Left renal cortex interstitium (tissue), 4 donors: ENCODE measurements around the gene BCL2L15. TPM values are rescaled to one million over a fixed set of nuclear protein-coding genes. Genes with fewer than 3 reads are reported as not detected.
A peak's percentile ranks its signal among the peaks of the same experiment; 100 is the strongest.

ENCODE experiments used
- DNase-seq, 4 donors: peaks; one replicate each; pipeline ENCODE4 v3.0.0-alpha.2; 2013; ENCODE audit warnings: low read depth in 4 of 4, low spot score in 2 of 4, missing footprints in 1 of 4
- polyA plus RNA-seq, 4 donors: library from polyadenylated mRNA; unstranded; fragments of 120-200 nt; gene quantifications; one replicate each; pipeline ENCODE4 v1.2.1, GENCODE V29; 2013; ENCODE audit not compliant: insufficient read length in 4 of 4

BCL2L15 gene
- polyA plus RNA-seq, 4 donors = 0.65 to 1.6 (median 0.75) TPM

GRCh38 chr1:113835686-113836290 is 51.6 kb downstream of the BCL2L15 start:
- DNase-seq = peak in 2 of 4 donors; percentile 21 to 52

GRCh38 chr1:113834716-113835115 is 52.7 kb downstream of the BCL2L15 start:
- no peak for DNase-seq

Other genes starting within 250 kb of the BCL2L15 start
- 10 to 100 TPM; 22.2 to 28.2 (median 24.0) TPM for gene PHTF1, start 128.1 kb downstream of the BCL2L15 start, polyA plus RNA-seq
- gene RSBN1, start 75.1 kb downstream of the BCL2L15 start, polyA plus RNA-seq = 10 to 100 TPM; 21.8 to 31.1 (median 26.4) TPM
- under 1 TPM; 0.25 to 0.65 (median 0.45) TPM for gene PTPN22, start 15.9 kb downstream of the BCL2L15 start, polyA plus RNA-seq
- 10 to 100 TPM; 20.6 to 54.3 (median 32.9) TPM for gene AP4B1, start 17.2 kb upstream of the BCL2L15 start, polyA plus RNA-seq
- gene DCLRE1B, start 17.7 kb upstream of the BCL2L15 start, polyA plus RNA-seq = 10 to 100 TPM; 10.3 to 11.6 (median 10.7) TPM
- gene HIPK1, start 41.7 kb upstream of the BCL2L15 start, polyA plus RNA-seq = 10 to 100 TPM; 34.2 to 43.3 (median 41.7) TPM
- 100 to 1,000 TPM; 126 to 212 (median 159) TPM for gene OLFML3, start 91.9 kb upstream of the BCL2L15 start, polyA plus RNA-seq